ENCODE results near the gene ERICH3. TPM values are rescaled to one million over a fixed set of nuclear protein-coding genes. Genes with fewer than 3 reads are reported as not detected.

ERICH3 gene
- total RNA-seq, 2 experiments from 2014 or later, result not detected

GRCh38 chr1:74522148-74522547, 151.4 kb downstream of the ERICH3 start:
- H3K4me1 Mint-ChIP-seq, result no peaks in the 10 kb centered on the region
- H3K27me3 Mint-ChIP-seq, result peaks cover 8% of the 10 kb centered on the region
- no peak for DNase-seq
- H3K4me3 Mint-ChIP-seq, result no peak overlapping the region
- no peaks in the 10 kb centered on the region for H3K9me3 Mint-ChIP-seq
- H3K36me3 Mint-ChIP-seq, result no peaks in the 10 kb centered on the region
- H3K27ac Mint-ChIP-seq, result no peak overlapping the region

Other genes with a start within 250 kb of the ERICH3 start
- gene LRRC53, start 161.2 kb downstream of the ERICH3 start, total RNA-seq, result not detected
- gene CRYZ, start 59.3 kb upstream of the ERICH3 start, total RNA-seq, result 10 to 100 TPM; 10.7 to 10.9 TPM
- gene TYW3, start 59.4 kb upstream of the ERICH3 start, total RNA-seq, result 10 to 100 TPM; 38.7 to 39.0 TPM

Data from activated naive CD8-positive, alpha-beta T cell treated with anti-CD3 and anti-CD28 coated beads for 36 hours (primary cell).